ENCODE data around the gene CERKL.

CERKL gene

GRCh38 chr2:181660181-181660580 is 3.3 kb upstream of the CERKL start:
- TF ChIP-seq CTCF (conservative IDR thresholded peaks at IDR 0.05; ENCODE audit: low read length), result no peak
- H3K4me3 ChIP-seq (ENCODE audit: low read length), result no peak overlapping the region
- no peak for DNase-seq (ENCODE audit: low read depth)

GRCh38 chr2:181658444-181658843 is 1.5 kb upstream of the CERKL start:
- no peak for TF ChIP-seq CTCF (conservative IDR thresholded peaks at IDR 0.05; ENCODE audit: low read length)
- no peak for DNase-seq (ENCODE audit: low read depth)
- H3K4me3 ChIP-seq (ENCODE audit: low read length), result no peak overlapping the region

GRCh38 chr2:181657379-181657778 is 474 bp upstream of the CERKL start:
- DNase-seq (ENCODE audit: low read depth), result no peak
- peak overlapping the region; percentile 52 for H3K4me3 ChIP-seq (ENCODE audit: low read length)

GRCh38 chr2:181655519-181655918 is 1.4 kb downstream of the CERKL start:
- DNase-seq (ENCODE audit: low read depth), result peak; percentile 3
- no peak overlapping the region for H3K4me3 ChIP-seq (ENCODE audit: low read length)
- no peak for TF ChIP-seq CTCF (conservative IDR thresholded peaks at IDR 0.05; ENCODE audit: low read length)

More at GRCh38 chr2:181657379-181657778, 474 bp upstream of the CERKL start:
- TF ChIP-seq CTCF (conservative IDR thresholded peaks at IDR 0.05; ENCODE audit: low read length), result no peak

GRCh38 chr2:181649436-181649979 is 7.4 kb downstream of the CERKL start:
- no peak for TF ChIP-seq CTCF (conservative IDR thresholded peaks at IDR 0.05; ENCODE audit: low read length)
- H3K4me3 ChIP-seq (ENCODE audit: low read length), result no peak overlapping the region
- DNase-seq (ENCODE audit: low read depth), result no peak

GRCh38 chr2:181648478-181649155 is 8.3 kb downstream of the CERKL start:
- no peak overlapping the region for H3K4me3 ChIP-seq (ENCODE audit: low read length)
- no peak for TF ChIP-seq CTCF (conservative IDR thresholded peaks at IDR 0.05; ENCODE audit: low read length)
- DNase-seq (ENCODE audit: low read depth), result no peak

GRCh38 chr2:181646415-181646987 is 10.4 kb downstream of the CERKL start:
- TF ChIP-seq CTCF (conservative IDR thresholded peaks at IDR 0.05; ENCODE audit: low read length), result no peak
- no peak for DNase-seq (ENCODE audit: low read depth)
- no peak overlapping the region for H3K4me3 ChIP-seq (ENCODE audit: low read length)

Measured in AG10803 (cell line).